GM21786 (cell line): ENCODE data around the gene OAS3.
"Not testable (repeated sequence)": the region's sequence is repeated elsewhere in the genome, so short reads cannot be mapped to it uniquely, and the experiment has no call there.

Experiments
- ATAC-seq: cut with Tn5 transposase; IDR thresholded peaks from one replicate; pipeline ENCODE4 v1.9.1; 2021; ENCODE audit not compliant: unreplicated experiment

Gene OAS3

DNA sequence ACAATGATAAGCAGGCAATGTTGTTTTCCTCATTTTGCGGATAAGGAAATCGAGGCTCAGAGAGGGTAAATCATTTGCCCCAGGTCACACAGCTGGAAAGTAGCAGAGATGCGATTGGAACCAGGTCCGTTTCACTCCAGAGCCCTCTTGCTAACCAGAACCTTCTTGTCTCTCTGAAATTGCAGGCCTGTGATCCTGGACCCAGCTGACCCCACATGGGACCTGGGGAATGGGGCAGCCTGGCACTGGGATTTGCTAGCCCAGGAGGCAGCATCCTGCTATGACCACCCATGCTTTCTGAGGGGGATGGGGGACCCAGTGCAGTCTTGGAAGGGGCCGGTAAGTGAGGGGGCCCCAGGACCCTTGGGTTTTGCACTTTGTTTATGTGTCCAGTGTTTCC lies 9.5 kb downstream of the OAS3 start:
- no peak for ATAC-seq

DNA sequence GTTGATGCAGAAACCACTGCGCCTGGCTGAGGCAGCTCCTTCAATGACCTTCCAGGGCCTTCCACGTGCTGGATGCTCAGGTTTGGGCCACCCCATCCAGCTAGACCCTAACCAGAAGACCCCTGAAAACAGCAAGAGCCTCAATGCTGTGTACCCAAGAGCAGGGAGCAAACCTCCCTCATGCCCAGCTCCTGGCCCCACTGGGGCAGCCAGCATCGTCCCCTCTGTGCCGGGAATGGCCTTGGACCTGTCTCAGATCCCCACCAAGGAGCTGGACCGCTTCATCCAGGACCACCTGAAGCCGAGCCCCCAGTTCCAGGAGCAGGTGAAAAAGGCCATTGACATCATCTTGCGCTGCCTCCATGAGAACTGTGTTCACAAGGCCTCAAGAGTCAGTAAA lies 10.5 kb downstream of the OAS3 start:
- no peak for ATAC-seq

- no peak for ATAC-seq
Measured at GRCh38 chr12:112950701-112951100, 12.4 kb downstream of the OAS3 start.

- not testable (repeated sequence) for ATAC-seq
Measured at GRCh38 chr12:112957125-112957524, 18.9 kb downstream of the OAS3 start.

DNA sequence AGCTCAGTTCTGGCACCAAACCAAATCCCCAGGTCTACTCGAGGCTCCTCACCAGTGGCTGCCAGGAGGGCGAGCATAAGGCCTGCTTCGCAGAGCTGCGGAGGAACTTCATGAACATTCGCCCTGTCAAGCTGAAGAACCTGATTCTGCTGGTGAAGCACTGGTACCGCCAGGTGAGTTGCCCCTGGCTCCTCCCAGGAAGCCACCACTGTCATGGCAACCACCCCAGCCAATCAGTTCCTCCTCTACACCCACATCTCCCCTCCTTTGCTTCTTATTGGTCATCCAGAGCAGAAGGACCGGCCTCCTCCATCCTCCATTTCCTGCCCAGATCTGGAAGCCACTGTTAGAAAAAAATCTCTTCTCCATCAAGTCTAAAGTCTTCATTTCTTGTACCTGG lies 22.8 kb downstream of the OAS3 start:
- ATAC-seq = no peak

DNA sequence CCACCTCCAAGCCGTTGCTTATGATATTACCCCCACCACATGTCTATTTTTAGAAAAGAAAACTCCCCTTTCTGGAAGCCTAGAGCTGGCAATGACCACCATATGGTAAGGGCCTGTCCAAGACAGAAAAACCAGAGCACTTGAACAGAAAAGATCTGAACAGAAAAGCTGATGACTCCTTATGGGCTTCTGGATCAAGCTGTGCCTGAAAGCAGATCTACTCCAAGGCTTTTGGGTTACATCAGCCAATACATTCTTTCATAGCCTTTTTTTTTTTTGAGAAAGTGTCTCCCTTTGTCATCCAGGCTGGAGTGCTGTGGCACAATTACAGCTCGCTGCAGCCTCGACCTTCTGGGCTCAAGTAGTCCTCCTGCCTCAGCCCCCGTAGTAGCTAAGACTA lies 23.3 kb downstream of the OAS3 start:
- no peak for ATAC-seq

- no peak for ATAC-seq
Measured at GRCh38 chr12:112962561-112962960, 24.3 kb downstream of the OAS3 start.

DNA sequence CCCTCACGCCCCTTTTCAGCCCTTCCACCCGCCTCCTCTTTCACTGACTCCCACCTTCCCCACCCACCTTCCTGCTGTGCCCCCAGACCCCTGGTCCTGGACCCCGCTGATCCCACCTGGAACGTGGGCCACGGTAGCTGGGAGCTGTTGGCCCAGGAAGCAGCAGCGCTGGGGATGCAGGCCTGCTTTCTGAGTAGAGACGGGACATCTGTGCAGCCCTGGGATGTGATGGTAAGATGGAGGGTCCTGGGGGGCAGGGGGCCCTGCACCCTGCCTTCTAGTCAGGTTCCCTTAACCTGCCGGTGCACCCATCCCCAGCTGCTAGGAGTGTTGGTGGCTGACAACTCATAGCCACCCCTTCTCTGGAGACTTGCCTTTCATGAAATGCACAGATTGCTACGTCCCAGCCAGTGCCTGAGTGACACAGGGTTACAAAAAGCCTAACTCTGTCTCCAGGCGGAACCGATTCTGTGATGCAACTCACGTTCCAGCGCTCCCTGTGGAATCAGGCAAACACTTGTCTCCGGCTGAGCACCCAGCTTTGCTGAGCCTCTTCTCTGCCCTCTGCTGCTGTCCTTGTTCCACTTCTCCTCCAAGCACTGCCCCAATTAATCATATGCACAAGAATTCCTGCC lies 25.1 kb downstream of the OAS3 start:
- ATAC-seq = no peak

DNA sequence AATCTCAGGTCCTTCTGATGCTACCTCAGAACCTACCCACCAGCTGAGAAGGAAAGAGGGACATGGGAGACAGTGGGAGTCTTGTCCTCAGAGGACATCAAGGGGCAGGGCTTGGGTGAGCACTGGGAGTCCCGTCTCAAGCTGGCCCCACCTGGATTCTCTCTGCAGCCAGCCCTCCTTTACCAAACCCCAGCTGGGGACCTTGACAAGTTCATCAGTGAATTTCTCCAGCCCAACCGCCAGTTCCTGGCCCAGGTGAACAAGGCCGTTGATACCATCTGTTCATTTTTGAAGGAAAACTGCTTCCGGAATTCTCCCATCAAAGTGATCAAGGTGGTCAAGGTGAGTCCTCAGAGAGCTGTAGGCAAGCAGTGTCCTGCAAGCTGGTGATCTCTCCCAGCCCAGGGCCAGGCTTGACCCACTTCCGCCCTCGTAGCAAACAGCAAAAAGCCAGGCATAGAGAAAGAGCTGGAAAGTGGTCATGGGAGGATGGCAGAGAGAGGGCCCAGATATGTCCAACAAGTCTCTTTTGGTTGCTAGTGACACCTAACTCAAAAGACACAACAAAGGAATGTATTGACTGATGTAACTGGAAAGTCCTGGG lies 25.9 kb downstream of the OAS3 start:
- no peak for ATAC-seq

DNA sequence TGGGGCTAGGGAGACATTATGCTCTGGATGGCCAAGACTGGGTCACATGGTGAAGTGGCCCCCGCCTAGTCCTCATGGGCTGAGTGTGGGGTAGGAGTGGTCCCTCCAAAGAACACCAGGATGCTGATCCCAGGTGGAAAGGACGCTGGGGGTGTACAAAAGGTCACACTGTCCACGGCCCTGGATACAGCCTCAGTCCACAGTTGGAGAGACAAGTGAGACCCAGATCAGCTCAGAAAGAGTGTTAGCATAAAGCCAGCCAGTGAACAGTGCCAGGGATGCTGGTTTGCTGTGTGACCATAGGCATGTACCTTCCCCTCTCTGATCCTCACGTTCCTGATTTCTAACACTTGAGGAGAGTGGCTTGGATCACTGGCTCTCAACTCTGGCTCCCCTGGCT lies 26.6 kb downstream of the OAS3 start:
- ATAC-seq = no peak

DNA sequence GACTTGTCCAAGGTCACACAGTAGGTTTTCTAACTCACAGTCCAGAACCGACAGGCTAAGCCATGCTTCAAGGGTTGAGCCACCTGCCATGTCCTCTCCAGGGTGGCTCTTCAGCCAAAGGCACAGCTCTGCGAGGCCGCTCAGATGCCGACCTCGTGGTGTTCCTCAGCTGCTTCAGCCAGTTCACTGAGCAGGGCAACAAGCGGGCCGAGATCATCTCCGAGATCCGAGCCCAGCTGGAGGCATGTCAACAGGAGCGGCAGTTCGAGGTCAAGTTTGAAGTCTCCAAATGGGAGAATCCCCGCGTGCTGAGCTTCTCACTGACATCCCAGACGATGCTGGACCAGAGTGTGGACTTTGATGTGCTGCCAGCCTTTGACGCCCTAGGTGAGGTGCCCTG lies 27.4 kb downstream of the OAS3 start:
- no peak for ATAC-seq

DNA sequence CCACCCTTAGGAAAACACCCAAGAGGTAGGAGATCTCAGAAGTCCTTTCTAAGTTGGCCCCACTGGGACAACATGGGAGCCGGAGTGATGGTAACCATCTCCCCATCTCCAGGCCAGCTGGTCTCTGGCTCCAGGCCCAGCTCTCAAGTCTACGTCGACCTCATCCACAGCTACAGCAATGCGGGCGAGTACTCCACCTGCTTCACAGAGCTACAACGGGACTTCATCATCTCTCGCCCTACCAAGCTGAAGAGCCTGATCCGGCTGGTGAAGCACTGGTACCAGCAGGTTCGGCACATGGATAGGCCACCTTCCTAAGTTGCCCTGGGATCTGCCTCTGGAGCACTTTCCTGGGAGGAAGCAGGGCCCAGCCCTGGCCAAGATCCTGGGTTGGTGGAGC lies 29.0 kb downstream of the OAS3 start:
- ATAC-seq = no peak

DNA sequence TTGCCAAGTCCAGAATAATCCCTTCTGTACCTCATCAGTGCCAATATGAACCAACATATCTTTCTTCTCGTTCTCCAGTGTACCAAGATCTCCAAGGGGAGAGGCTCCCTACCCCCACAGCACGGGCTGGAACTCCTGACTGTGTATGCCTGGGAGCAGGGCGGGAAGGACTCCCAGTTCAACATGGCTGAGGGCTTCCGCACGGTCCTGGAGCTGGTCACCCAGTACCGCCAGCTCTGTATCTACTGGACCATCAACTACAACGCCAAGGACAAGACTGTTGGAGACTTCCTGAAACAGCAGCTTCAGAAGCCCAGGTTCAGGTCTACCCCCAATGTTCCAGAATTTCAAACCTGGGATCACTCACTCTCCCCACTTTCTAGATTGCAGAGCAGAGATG lies 29.6 kb downstream of the OAS3 start:
- ATAC-seq = no peak

- ATAC-seq = no peak
Measured at GRCh38 chr12:112969547-112970306, 31.5 kb downstream of the OAS3 start.

DNA sequence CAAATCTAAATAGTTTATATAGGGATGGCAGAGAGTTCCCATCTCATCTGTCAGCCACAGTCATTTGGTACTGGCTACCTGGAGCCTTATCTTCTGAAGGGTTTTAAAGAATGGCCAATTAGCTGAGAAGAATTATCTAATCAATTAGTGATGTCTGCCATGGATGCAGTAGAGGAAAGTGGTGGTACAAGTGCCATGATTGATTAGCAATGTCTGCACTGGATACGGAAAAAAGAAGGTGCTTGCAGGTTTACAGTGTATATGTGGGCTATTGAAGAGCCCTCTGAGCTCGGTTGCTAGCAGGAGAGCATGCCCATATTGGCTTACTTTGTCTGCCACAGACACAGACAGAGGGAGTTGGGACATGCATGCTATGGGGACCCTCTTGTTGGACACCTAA lies 32.1 kb downstream of the OAS3 start:
- no peak for ATAC-seq

DNA sequence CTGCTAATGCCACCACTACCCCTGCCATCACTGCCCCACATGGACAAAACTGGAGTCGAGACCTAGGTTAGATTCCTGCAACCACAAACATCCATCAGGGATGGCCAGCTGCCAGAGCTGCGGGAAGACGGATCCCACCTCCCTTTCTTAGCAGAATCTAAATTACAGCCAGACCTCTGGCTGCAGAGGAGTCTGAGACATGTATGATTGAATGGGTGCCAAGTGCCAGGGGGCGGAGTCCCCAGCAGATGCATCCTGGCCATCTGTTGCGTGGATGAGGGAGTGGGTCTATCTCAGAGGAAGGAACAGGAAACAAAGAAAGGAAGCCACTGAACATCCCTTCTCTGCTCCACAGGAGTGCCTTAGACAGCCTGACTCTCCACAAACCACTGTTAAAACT lies 33.0 kb downstream of the OAS3 start:
- no peak for ATAC-seq

GRCh38 chr12:112973011-112973735 lies 34.9 kb downstream of the OAS3 start:
- ATAC-seq = no peak

DNA sequence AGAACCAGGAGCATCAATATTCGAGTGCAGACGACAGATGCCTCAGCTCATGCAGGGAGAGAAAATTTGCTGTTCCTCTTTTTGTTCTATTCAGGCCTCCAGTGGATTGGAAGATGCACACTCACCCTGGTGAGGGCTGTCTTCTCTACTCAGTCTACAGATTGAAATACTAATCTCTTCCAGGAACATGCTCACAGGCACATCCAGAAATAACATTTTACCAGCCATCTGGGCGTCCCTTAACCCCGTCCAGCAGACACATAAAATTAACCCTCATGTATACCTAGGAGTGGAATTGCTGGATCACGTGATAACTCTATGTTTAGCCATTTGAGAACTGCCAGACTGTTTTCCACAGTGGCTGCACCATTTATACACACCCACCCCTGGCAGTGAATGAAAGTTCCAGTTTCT lies 35.6 kb downstream of the OAS3 start:
- no peak for ATAC-seq

DNA sequence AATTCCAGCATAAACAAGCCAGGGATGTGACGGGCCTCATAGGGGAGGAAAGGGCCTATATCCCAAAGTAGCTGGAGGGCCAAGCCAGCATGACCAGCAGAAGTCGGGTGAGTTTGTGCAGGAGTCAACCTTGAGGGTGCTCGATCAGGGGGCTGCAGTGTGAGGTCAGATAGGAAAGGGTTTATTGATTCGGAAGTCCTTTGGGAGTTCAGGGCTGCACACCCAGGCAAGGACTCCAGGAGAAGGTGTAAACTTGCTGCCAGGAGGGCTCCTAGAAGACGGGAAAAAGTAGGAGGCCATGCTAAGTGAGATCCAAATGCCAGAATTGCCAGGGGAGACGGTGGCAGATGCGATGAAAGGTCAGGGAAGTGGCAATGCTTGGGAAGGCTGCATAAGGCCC lies 36.6 kb downstream of the OAS3 start:
- ATAC-seq = no peak

- no peak for ATAC-seq
Measured at GRCh38 chr12:112977139-112977538, 38.9 kb downstream of the OAS3 start.

DNA sequence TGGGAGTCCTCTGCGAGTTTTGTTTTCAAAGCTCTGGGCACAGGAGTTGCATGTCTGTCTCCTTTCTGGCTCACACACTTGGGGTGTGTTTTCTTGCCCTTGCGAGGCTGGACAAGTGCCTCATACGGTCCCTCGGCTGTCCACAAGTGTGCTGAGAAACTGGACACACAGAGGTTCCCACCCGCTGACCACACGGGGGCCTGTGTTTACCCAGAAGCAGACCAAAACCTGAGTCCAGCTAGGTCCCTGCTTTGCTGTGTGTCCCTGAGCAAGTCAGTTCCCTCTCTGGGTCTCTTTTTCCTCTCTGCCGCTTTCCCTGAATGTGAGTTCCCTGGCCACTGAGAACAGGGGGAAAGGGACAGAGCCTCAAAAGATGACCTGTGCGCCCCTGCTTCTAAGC lies 39.4 kb downstream of the OAS3 start:
- no peak for ATAC-seq
